HL-60/S4 treated with retinoic acid at 250 ng/mL for 4 days and 3 days (cell line): ENCODE data around the gene CDH4.

ENCODE experiments used
- in situ Hi-C: fragments of 300-500 bp; cut with MboI; formaldehyde crosslinking; loops from 2 replicates; pipeline ENCODE4 v1.7.0; 2022; ENCODE audit warnings: low sequenced_read_pairs

CDH4 gene

DNA sequence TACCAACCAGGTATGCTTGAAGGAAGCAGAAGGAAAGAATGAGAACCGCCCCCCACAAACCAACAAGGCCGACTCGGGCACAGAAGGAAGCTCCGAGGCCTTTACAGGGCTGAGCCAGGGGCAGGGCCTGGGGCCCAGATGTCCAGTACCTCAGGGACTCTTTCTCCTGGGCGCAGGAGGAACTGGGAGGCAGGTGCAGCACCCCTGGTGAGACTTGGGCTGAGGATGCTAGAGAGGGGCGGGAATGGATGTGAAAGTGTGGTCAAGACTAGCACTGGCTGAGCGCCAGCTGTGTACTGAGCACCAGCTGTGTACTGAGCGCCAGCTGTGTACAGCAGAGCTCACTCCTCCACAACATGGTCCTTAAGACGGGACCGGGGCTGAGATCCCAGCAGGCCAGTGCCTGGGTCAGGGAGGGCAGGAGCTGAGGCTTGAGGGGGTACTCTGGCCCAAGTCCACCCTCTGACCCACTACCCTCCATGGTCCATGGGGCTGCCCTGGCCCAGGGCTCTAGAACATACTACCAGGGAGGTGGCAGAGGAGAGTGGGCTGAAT, 444.2 kb downstream of the CDH4 start:
- in situ Hi-C loops = no loop called here

DNA sequence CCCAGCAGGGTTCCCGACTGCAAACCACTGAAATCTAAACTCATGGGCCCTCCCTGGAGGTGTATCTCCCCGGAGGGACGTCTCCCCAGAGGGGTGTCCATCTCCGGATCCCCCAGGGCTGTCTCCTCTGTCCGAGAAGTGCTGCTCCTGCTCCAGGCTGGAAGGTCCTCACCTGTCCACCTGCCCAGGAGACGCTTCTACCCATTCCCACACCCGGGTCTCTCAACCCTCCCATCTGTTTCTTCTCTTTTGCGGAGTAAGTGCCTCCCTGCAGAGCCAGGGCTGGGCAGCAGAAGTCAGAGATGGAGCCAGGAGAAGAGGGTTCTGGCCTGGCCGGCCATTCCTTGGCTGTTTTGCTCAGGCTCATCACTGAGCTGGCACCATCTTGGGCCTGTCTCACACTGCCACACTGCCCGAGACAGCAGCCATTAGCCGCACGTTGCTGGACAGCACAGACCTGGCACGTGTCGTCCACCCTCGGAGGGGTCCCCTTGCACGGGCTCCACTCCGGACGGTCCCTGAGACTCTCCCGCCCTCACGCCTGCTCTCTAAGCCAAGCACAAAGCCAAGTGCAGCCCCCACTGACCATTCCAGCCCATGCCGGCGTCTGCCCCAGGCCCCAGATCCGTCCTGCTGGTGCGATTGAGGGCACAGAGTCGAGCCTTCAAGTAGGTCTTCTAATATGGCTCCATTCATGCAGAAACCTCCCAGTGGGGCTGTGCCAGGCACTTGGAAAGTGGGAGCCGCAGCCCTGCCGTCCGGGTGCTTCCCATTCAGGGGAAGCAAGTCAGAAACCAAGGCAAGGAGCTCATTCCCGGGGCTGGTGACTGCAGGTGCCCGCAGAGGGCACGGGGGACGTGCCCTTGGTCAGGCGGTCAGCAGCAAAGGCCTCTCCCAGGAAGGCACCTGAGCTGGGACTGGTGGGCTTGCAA, 445.9 kb downstream of the CDH4 start:
- in situ Hi-C loops = no loop called here

DNA sequence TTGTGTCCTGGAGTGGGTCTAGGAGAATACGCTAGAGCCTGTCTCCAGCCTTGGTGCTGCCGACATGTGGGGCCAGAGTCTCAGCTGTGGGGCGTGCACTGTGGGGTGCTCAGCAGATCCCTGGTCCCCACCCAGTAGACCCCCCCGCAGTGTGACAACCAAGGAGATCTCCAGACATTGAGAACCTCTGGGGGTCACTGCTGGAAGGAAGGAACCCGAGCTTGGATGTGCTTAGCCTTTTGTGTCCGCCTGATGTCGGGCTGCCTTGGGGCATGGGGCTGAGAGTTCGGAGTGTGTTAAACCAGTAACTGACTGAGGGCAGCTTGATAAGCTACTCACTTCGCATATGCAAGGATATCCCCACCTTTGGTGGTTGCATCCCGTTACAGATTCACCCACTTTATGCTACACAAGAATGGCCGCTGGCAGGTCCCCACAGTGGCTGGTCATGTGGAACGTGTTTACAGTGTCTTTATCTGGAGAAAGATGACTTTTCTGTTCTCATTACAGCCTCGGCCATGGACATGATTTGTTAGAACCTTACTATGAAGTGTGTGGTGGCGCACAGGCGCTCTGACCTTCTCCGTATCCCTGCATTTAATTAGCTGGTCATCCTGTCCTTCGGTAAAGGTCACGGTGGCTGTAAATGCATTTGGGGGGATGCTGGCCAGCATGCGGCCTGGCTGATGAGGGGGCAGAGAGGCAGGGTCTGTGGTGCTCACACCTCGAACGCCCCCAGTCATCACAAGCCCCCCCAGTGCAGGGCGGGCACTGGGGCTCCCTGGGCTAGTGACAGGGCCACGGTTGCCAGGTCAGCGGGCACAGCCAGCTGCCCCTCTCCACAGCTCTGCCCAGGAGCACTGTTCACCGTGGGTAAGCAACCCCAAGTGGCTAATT, 446.8 kb downstream of the CDH4 start:
- in situ Hi-C loops = no loop called here

DNA sequence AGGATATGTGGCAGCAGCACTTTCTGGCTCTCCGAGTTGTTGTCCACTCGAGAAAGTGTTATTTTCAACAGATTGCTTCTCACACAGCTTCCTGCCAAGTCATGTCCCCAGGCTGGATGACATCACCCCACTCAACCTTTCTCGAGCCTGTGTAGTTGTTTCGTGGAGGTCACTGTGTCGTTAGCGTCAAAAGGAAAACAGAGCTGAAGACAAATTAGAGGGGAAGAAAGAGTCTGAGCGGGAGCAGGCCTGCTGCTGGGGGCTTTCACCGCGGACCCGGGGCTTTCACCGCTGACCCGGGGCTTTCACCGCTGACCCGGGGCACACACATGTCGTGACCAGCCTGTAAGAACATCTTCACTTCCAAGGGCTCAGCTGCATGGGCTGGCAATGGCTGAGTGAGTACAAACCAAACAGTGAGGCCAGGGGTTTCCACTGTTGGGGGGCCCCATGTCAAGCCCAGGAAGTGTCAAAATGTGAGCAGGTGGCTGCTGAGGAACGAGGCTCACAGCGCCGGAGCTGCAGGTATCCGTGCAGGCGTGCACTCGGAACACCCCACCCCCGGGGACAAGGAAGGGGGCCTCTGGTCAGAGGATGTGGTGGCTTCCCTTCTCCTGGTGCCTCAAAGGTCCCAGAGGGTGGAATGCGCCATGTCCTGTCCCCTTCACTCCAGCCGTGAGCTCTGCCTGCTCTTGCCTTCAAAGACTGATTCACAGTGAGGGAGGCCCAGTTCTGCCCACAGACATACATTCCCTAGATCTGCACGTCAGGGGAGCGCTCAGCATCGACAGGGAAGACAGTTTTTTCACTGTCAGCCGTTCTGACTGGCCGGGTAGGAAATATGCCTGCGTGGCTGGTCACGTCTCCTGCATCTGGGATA, 447.7 kb downstream of the CDH4 start:
- in situ Hi-C loops = no loop called here

DNA sequence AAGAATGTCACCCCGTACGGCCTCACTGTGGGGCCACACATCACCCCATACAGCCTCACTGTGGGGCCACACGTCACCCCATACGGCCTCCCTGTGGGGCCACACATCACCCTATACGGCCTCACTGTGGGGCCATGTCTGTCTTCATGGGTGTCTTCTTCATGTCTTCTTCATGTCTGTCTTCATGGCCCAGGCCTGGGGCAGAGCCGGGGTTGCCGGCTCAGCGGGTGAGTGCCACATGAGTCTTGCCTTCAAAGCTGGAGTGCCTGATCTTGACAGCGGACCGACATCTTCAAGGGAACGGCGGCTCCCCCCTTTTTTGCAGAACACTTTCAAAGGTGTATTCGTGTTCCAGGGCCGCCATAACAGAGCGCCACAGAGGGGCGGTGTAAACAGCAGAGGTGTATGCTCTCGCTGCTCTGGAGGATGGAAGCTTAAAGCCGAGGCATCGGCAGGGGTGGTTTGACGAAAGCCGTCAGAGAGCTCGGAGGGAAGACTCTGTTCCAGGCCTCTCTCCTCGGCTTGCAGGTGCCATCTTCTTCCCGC, 448.6 kb downstream of the CDH4 start:
- in situ Hi-C loops = no loop called here

DNA sequence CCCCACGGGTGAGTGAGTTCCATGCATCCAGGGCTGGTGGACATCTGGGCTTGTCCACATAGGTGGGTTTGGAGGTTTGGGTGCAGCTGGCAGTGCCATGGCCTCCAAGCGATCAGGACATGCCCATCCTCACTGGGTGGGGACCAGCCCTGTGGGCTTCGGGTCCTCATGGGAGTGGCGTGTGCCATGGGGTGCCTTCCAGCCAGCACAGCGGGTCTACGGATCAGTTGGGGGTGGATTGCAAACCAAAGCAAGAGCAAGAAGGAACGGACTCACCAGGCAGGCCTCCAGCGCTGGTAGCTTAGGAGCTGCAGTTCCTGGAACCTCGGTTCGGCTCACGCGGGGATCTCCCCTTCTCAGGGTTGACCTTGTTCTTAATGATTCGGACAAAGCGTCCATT, 449.3 kb downstream of the CDH4 start:
- in situ Hi-C loops = no loop called here

DNA sequence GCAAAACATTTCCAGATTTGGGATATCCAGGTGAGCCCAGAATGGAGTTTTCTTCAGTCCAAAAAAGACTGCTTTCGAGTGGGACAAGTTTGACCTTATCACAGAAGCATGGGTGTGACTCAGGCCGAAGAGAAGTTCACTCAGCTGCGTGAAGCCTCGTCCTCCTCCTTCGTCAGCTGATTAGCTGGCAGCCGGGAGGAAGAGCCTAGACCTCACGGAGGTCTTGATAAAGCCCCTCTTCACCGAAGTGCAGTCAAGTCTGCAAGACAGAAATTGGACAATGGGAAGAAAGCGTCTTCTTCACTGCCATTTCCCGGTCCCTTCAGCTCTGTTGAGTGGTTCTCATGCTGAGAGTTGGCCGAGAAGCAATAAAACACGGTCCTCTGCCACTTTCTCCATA, 449.7 kb downstream of the CDH4 start:
- in situ Hi-C loops = no loop called here

DNA sequence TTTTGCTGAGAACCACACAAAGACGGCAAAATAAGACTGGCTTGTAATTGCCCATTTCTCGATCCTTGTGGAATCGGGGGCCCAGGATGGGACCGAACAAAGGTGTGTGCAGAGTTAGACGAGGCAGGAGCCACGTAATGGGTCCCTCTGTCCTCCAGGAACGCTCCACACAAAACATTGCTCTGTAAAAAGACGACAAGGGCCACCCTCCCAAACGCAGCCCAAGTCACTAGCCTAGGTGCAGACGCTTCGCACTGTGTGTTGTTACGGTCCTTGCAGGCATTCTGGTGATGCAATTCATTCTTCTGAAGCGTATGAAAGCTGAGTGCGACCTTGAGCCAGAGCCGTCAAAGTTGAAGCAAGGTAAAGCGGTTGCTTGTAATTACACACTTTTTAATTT, 450.2 kb downstream of the CDH4 start:
- in situ Hi-C loops = no loop called here

DNA sequence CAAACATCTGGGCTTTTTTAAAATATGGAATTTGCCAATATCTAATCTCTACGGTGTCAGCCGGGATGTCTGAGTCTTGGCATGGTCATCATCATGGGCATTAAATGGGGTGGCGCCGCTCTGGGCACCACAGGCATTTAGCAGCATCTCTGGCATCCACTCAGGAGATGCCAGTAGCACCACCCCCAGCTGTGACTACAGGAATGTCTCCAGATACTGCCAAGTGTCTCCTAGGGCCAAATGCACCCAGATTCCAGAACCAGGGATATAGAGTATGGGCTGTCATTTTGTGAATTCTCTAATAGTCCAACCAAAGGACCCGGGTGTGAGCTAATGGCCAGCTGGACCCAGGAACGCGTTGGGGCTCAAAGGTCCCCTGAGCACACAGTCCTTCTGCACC, 452.6 kb downstream of the CDH4 start:
- in situ Hi-C loops = no loop called here

DNA sequence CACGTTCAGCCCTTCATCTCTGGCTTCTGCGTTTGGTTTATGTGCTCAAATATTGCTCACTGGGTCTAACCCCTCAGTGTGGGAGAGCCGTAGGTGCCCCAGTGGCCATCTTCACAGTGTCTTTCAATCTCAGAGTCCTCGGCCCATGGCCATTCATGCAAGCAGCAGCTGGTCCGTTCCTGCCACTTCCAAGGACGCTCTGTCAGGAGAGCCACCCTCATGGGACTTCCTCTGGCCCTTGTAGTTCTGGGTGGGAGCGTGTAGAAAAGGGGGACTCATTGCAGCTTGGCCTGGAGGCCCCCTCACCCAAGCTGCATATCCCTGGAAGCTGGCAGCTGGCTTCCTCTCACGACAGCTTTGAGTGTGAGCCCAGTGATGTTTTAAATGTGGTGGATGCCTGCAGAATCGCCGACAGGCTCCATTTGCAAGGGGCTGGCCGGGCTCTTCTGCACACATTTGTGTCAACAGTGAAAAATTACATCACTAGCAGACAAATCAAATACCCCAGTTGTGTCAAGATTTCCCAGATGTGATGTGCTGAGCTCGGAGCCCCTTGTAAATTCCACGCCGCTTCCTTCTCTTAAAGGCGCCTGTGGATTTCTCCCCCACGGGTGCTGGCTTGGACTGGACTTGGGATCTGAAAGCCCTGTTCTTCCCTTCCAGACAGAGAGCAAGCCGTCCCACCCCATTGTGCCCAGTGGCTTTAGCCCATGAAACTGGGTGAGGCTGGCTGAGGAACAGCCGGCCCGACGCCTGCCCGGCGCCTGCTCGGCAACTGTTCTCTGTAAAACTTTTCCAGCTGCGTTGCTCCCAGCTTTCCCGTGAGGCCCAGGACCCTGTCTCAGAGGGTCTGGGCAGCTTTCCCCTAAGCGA, 453.6 kb downstream of the CDH4 start:
- in situ Hi-C loops = no loop called here

DNA sequence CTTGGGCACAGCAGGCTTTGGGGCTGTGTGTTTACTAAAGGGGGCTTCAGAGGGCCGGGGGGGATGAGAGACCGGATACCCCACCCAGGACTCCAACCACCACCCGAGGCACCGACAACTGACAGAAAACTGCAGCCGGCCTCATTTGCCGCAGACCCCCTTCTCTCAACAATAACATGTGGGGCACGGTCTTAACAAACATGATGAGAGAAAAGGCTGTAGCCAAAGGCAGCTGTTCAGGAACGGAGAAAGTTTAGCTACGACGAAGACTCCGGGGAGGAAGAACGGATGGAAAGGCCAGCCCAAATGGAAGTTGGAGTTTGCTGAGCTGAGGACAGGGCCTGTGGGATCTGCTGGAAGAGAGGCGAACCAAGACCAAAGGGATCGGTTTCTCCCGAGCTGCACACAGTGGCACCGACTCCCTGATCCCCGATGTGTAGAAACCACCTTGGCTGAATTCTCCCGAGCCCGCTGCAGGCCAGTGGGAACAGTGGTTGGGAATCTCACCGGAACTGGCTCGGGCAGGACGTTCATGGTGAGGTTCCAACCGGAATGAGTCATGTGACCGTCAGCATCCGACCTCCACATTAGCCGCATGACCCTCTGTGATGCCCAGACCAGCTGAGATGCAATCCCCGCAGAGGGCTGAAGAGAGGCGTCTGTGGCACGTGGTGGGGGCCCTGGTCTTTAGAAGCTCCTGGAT, 454.3 kb downstream of the CDH4 start:
- in situ Hi-C loops = no loop called here

DNA sequence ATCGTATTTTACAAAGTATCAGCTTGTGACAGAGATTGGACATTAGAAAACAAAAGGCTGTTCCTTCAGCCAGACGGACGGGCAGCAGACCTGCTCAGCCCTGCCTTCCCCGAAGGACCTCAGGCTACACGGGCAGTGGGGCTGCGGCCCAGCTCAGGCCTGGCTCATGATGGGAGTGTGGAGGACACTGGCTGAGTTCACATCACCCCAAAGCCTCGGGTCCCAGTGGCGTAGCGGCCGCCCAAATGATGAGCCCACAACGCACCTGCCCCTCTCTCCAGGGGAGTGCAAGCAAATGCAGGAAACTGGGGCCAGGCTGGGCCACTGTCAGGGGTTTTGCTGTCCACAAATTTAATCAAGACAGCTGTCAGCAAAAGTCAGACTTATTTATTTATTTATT, 456.8 kb downstream of the CDH4 start:
- in situ Hi-C loops = no loop called here

DNA sequence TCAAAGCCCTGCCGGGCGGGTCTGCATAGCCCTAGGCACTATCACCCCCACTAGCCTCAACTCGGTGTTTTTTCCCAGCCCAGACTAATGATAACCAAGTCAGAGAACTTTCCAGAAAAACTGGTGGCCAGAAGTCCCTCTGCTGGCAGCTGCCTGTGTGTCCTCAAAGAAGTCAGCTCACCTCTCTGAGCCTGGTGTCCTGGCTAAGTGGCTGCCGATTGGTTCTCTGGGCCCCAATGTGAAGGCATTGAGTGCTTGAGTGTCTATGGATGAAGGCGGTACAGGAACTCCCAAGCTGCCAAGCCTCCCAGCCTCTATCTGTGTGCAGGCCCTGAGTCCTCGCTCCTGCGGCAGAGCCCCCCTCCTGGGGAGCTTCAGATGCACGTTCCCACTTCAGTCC, 458.0 kb downstream of the CDH4 start:
- in situ Hi-C loops = no loop called here

DNA sequence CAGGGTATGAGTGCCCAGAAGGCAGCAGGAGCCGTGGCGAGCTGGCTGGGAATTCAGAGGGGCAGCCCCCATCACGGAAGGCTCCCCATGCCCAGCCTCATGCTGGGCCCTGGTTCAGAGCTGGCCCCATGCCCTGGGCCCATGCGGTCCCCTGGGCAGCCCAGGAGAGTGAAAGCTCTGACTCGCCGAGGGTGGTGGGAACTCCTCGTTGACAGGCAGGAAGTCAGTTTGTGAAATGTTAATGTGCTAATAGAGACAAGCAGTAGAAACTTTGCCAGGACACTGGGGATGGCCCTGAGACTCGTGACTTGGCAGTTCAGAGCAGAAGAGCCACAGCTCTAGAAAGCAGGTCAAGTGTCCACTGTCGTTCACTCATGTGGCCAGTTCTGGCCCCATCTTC, 460.6 kb downstream of the CDH4 start:
- in situ Hi-C loops = no loop called here

DNA sequence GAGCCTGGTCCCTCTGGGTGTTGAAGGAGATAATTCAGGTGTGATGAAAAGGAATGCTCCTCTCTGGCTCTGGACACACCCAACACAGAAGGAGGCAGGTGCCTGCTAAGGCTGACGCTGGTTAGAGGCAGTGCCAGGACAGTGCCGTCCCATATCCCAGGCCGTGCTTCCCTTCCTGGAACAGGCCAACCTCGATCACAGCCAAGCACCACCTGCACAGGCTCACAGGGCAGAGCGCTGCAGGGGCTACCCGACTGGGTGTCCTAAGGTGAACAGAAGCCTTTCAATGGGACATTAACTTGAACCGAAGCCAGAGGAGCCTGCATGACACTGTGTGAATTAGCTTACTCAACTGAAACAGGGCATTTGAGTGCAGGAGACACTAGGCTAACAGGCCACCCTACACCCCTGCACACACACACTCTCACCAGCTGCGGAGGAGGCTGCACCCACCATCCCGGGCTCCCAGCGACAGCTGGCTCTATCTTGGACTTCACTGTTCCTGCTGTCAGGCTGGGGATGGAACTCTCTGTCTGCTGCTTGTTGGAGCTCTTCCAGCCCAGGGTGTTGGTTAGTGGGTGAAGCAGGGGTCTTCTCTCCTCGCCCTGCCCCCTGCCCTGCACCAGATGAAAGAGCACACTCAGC, 466.4 kb downstream of the CDH4 start:
- in situ Hi-C loops = no loop called here

DNA sequence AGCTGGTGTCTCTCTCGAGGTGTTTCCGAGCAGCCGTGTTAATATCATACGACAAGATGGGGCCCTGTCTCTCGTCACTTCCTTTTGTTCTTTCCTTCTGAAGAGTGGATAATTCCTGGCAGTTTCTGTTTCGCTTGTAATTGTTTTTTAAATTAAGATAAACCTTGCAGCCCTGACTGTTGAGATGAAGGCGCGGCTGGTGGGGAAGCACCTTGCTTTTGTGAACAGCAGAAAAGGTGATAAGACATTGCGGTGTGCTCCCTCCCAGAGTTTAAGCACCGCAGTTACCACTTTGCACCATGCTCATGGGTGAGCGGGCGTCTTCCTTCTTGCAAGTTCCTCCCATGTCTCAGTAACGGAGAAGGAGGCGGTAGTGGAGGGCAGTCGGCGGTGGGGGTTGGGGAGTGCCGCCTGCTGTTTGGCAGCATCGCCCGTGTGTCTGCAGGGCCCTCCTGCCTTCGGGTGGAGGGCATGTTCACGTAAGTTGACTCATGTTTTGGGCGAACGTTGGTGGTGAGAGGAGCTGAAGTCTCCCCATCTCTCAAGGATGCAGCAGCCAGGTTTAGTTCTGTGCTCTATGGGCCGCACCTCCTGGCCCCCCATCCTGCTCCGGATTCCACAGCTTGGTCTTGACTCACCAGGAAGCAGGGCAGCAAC, 467.8 kb downstream of the CDH4 start:
- in situ Hi-C loops = no loop called here

DNA sequence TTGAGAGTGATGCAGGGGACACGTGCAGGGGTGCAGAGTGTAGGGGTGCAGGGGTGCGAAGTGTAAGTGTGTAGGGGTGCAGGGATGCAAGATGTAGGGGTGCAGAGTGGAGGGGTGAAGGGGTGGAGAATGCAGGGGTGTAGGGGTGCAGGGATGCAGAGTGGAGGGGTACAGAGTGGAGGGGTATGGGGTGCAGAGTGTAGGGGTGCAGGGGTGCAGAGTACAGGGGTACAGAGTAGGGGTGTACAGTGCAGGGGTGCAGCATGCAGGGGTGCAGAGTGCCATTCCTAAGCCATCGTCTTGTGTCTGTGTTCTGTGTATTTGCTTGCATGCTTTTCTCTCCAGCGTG, 468.3 kb downstream of the CDH4 start:
- in situ Hi-C loops = no loop called here

DNA sequence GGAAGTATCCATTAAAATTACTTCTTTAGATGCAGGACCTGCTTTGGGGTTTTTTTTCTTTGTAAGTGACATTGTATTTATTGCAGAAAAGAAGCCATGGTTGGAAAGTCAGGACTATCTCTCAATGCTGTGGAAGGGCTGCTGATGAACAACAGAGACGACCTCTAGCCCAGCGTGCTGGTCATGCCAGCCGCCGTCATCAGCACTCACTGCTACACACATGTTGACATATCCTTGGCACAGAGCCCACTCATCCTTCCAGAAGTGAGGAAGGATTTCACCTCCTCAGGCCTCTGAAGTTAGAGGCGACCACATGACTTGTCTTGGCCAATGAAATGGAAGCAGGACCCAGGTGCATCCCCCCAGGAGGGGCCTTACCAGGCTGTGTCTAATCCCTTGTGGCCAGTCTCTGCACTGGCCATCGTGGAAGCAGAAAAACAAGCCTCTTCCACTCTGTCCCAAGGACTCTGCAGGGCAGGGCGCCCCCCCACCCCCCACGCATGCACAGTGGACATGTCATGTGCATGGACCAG, 470.2 kb downstream of the CDH4 start:
- in situ Hi-C loops = no loop called here
